SHP77 treated with DMSO at 0.1 percent for 48 hours (cell line): ENCODE results near the gene JMJD8.

ENCODE experiments used
- DNase-seq: peaks from one replicate; lab custom pipeline; 2025; lab: John Stamatoyannopoulos, UW

The JMJD8 gene

GRCh38 chr16:676913-677312 lies 7.2 kb downstream of the JMJD8 start:
- no peak for DNase-seq

- DNase-seq, result no peak
Observed at GRCh38 chr16:676565-676902, 7.6 kb downstream of the JMJD8 start.

GRCh38 chr16:675884-676564 lies 8.1 kb downstream of the JMJD8 start:
- DNase-seq, result no peak

- no peak for DNase-seq
Observed at GRCh38 chr16:674968-675883, 8.9 kb downstream of the JMJD8 start, which contains the start of gene RHBDL1. TSS of gene RHBDL1 (plus strand) at chr16:675671. CDS start at chr16:675791, 120 bp downstream.

- no peak for DNase-seq
Observed at GRCh38 chr16:674214-674881, 9.8 kb downstream of the JMJD8 start.

- no peak for DNase-seq
Observed at GRCh38 chr16:673399-673991, 10.6 kb downstream of the JMJD8 start.

GRCh38 chr16:672851-673250 lies 11.3 kb downstream of the JMJD8 start:
- DNase-seq, result no peak

GRCh38 chr16:672371-672770 lies 11.8 kb downstream of the JMJD8 start:
- DNase-seq, result no peak

GRCh38 chr16:671353-672131 lies 12.6 kb downstream of the JMJD8 start:
- no peak for DNase-seq

GRCh38 chr16:670485-671352 lies 13.4 kb downstream of the JMJD8 start:
- no peak for DNase-seq

- DNase-seq, result no peak
Observed at GRCh38 chr16:669666-670065, 14.5 kb downstream of the JMJD8 start.

- no peak for DNase-seq
Observed at GRCh38 chr16:668519-669171, 15.5 kb downstream of the JMJD8 start.

- DNase-seq, result peak; percentile 54
Observed at GRCh38 chr16:667780-668518, 16.2 kb downstream of the JMJD8 start, which contains the start of gene RHOT2. TSS of gene RHOT2 (plus strand) at chr16:668132. CDS start at chr16:668200, 68 bp downstream.

GRCh38 chr16:667113-667779 lies 16.9 kb downstream of the JMJD8 start:
- no peak for DNase-seq

GRCh38 chr16:666572-666971 lies 17.6 kb downstream of the JMJD8 start:
- no peak for DNase-seq

- DNase-seq, result no peak
Observed at GRCh38 chr16:662597-662996, 21.5 kb downstream of the JMJD8 start.

GRCh38 chr16:662095-662494 lies 22.0 kb downstream of the JMJD8 start:
- no peak for DNase-seq

GRCh38 chr16:661184-661821 lies 22.8 kb downstream of the JMJD8 start:
- DNase-seq, result no peak
